ENCODE results near the gene SPAG17.

The SPAG17 gene

DNA sequence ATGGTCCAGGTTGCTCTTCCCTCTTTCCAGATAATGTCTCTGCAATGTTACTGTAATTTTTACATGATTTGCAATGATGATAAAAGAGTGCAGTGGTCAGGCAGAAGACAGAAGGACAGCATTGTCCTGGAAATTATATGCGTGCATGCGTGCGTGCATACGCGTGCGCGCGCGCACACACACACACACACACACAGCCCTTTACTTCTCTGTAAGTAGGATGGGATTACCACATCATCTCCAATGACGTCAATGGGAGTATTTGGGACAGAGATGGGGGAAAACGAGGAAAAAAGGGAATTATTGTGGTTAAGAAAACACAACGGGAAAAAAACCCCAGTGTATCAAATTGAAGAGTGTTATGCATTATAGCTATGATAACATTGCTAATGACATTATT, 99.7 kb downstream of the SPAG17 start:
- DNase-seq (ENCODE audit: extremely low spot score, insufficient read length, low read depth) (no peak), FAIRE-seq (no peak)

DNA sequence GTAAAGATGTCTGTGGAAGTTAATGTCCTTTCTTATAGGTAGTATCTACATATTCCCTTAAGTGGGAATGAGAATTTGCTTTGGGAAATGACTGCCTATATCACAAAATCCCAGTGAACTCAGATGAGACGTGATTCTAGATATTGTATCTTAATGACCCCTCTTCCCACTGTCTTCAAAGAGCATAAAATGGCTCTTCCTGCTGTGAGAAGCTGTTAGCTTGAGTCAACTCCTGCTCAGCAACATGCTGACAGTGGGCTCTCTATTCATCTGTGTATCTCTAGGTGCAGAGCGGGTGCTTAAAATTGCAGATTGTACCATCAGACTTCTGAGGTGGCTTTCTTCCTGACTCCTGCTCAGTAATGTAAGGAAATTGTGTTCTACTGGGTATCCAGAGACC, 100.6 kb downstream of the SPAG17 start:
- FAIRE-seq (no peak), DNase-seq (ENCODE audit: extremely low spot score, insufficient read length, low read depth) (no peak)

DNA sequence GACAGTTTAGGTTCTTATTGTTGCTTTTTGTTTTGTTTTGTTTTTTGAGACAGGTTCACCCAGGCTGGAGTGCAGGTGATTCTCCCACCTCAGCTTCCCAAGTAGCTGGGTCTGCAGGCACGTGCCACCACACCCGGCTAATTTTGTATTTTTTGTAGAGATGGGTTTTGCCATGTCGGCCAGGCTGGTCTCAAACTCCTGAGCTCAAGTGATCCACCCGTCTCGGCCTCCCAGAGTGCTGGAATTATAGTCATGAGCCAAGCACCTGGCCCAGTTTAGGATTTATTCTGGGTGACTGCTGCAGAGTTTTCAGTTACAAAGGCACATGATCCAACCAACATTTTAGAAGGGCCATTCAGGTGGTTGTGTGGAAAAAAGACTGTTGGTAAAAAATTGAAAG, 102.0 kb downstream of the SPAG17 start:
- FAIRE-seq (no peak), DNase-seq (ENCODE audit: extremely low spot score, insufficient read length, low read depth) (no peak)

GRCh38 chr1:118081387-118081786, 103.6 kb downstream of the SPAG17 start:
- DNase-seq (ENCODE audit: extremely low spot score, insufficient read length, low read depth) (no peak), FAIRE-seq (peak; percentile 67)

DNA sequence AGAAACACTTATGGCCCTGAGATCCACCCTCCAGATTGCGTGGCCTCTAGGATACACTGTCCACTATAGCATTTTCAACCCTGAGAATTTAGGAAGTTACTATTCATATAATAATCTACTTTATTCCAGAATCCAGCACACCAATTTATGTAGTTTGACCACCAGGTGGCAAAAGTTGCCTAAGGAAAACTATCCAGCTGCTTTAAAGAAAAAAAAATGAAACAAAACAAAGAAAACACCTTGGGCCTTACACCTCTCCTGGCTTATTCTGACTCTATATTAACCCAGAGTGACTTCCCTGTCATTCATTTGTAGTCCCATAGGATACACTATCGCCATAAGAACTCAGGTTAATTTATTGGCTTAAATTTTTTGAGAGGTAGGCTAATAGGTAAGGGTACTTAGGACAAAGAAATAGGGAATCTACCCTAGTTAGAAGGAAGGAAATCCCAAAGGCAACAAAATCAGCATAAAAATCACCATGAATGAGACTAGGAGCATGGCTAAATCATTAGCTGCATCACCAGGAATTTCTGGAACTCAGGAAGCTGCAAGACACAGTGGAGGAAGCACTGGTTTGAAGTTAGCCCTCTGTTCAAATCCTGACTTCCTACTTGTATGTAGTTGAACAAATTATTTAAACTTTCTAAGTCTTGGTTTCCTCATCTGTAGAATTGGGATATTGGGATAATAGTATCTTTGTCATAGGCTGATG, 107.5 kb downstream of the SPAG17 start:
- DNase-seq (ENCODE audit: extremely low spot score, insufficient read length, low read depth) (no peak), FAIRE-seq (no peak)

GRCh38 chr1:118075116-118075515, 109.9 kb downstream of the SPAG17 start:
- no peak for DNase-seq (ENCODE audit: extremely low spot score, insufficient read length, low read depth)
- FAIRE-seq = no peak

DNA sequence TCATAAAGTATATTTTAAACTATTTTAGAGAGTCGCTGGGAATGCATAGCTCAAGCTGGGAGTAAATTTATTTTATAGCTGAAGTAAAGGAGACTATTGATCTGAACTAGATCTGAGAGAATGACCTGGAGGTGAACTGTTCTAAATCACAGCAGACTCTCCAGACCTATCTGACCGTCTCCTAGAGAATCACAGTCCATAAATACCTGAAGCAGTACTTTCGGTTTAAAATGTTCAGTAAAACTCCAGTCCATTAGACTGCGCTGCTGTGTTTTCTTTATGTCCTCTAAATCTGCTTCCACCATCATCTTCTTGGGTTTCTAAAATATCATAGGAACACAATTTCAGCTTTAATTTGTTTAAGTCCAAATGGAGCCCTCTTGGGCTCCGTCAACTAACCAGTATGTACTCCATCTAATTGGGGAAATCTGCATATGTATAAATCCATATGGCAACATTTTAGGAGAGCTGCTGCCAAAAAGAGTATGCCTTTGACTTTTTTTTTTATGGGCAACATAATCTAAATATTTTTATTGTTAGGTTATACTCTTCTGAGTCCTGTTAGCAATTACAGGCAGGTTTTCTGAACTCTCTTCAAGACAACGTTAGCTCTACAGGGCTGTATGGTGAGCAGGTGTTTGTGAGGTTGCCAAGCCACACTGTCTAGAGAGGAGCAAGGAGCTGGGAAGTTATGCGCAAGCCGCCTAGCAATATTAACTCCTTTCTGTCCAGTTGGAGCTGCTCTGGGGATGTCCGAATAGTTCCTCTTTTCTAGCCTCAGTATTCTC, 111.2 kb downstream of the SPAG17 start:
- FAIRE-seq = no peak
- DNase-seq (ENCODE audit: extremely low spot score, insufficient read length, low read depth) = no peak

GRCh38 chr1:118049981-118050380, 135.0 kb downstream of the SPAG17 start:
- FAIRE-seq (no peak), DNase-seq (ENCODE audit: extremely low spot score, insufficient read length, low read depth) (no peak)

DNA sequence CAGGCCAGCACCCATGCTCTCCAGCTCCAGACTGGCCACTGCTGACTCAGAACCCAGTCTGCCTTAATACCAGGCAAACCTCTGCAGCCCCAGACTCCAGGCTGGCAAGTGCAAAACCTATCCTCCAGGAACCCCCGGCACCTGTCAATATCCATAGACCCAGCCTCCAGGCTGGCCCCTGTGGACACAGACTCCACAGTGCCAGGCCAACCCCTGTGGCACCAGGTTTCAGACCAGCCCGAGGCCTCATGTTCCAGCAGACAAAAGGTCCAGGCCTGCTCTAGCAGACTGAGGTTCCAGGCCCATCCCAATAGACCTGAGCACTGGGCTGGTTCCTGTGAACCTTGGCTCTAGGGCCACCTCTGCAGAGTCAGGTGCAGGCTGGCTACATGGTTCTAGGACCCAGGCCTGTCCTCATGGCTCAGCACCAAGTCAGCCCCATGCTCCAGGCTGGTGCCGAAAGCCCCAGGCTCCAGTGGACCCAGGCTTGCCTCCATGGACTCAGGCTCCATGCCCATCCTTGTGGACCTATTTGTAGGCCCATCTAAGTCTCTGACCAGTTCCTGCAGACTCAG, 137.3 kb downstream of the SPAG17 start:
- FAIRE-seq = no peak
- DNase-seq (ENCODE audit: extremely low spot score, insufficient read length, low read depth) = no peak

DNA sequence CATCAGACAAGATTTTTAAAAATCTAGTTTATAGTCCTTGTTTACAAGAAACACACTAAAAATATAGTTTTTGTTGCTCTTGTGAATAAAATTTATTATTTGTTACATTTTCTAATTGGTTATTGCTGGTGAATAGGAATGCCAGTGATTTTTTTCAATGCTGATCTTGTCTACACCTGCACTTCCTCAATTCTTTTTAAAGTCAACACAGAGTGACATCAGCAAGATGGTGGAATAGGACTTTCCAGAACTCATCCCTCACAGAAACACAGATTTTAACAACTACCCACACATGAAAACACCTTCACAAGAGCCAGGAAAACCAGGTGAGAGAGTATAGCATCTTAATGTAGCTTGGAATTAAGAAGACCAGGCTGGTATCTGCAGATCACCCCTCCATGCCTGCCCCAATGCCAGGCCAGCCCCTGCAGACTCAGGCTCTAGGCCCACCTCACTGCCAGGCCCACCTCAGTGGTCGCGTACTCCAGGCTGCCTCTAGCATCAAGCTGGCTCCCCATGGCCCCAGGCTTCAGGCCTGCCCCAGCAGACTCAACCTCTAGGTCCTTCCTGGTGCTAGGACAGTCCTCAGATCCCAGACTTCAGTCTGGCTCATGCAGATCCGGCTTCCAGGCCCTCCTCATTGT, 137.9 kb downstream of the SPAG17 start:
- DNase-seq (ENCODE audit: extremely low spot score, insufficient read length, low read depth) (no peak), FAIRE-seq (no peak)

DNA sequence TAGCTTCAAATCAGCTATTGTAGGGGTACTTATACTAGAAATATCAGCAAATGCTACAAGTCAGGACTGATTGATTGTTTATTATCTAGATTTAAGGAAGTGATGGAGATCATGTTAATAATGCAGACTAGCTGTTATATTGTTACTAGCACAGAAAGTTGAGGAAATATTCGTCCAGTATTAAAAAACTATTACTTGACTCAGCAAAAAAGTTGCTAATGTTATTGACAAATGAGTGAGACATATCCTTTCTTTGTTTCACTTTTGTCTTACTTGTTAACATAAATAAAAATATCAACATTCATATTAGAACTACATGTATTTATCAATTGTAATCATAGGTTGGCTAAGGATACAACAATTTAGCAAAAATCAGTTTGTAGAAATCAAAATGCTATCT, 141.4 kb downstream of the SPAG17 start:
- FAIRE-seq (no peak), DNase-seq (ENCODE audit: extremely low spot score, insufficient read length, low read depth) (no peak)

DNA sequence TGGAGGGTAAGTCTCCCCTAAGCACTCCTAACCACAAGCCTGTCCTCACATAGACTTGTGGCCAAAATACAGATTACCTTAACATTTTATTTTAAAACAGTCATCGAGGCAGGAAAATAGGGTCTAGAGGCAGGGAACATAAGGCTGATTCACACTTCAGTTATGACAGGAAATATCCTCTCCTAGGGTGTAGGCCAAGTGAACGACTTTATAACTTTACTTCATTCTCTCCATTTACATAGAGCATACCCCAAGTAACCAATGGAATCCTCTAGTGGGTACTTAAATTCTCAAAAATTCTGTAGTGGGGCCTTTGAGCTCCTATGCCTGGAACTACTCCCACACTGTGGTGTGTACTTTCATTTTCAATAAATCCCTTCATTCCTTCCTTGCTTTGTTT, 142.5 kb downstream of the SPAG17 start:
- FAIRE-seq (no peak), DNase-seq (ENCODE audit: extremely low spot score, insufficient read length, low read depth) (no peak)

- FAIRE-seq (no peak), DNase-seq (ENCODE audit: extremely low spot score, insufficient read length, low read depth) (no peak)
These were observed 145.9 kb downstream of the SPAG17 start for GRCh38 chr1:118039170-118039569.

GRCh38 chr1:118032883-118033282, 152.1 kb downstream of the SPAG17 start:
- FAIRE-seq (no peak), DNase-seq (ENCODE audit: extremely low spot score, insufficient read length, low read depth) (no peak)

GRCh38 chr1:118028267-118028666, 156.8 kb downstream of the SPAG17 start:
- FAIRE-seq = no peak

DNA sequence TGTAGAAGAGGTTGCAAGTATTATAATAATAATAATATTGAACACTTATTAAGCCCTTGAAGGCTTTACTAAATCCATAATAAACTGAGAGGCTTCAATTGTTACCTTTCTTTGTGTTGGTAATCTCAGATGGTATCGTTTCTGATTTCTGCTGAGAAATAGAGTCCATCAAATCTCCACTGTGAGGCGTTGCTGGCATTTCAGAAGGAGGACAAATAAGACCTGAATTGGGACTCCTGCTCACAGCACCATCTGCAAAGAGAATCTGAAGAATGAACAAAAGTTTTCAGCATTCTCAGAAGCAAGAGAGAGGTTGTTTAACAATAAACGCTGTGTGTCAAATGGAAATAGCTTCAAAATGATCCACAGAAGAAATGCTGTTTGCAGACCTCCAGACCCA, 161.8 kb downstream of the SPAG17 start:
- FAIRE-seq = no peak

More at GRCh38 chr1:118028267-118028666, 156.8 kb downstream of the SPAG17 start:
- DNase-seq (ENCODE audit: extremely low spot score, insufficient read length, low read depth) = no peak

GRCh38 chr1:118021668-118022067, 163.4 kb downstream of the SPAG17 start:
- FAIRE-seq = no peak
- no peak for DNase-seq (ENCODE audit: extremely low spot score, insufficient read length, low read depth)

More for the DNA sequence above, 161.8 kb downstream of the SPAG17 start:
- no peak for DNase-seq (ENCODE audit: extremely low spot score, insufficient read length, low read depth)

- DNase-seq (ENCODE audit: extremely low spot score, insufficient read length, low read depth) (no peak), FAIRE-seq (no peak)
These were observed 167.0 kb downstream of the SPAG17 start for GRCh38 chr1:118018060-118018459.

- no peak for DNase-seq (ENCODE audit: extremely low spot score, insufficient read length, low read depth)
- no peak for FAIRE-seq
These were observed 171.1 kb downstream of the SPAG17 start for GRCh38 chr1:118013938-118014337.

DNA sequence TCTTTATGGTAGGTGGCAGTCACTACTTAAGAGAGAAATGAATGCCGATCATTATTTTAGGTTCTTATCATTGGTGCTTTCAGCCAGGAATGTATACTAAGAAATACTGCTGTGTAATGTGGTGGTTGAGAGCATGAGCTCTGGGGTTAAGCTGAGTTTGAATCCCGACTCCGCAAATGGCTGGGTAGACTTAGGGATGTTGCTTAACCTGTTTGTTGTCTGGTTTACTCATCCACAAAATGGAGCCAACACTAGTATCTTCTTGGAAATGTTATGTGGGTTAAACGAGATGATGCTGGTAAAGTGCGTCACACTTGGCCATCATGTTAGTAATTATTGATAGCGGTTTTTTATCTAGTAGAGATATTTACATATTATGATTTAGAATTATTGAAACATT, 171.7 kb downstream of the SPAG17 start:
- no peak for FAIRE-seq
- DNase-seq (ENCODE audit: extremely low spot score, insufficient read length, low read depth) = no peak

Measured in GM18507 (cell line).